IPS DF 19.7 (cell line): Measurements from ENCODE around the gene PCED1B.
"Not testable (repeated sequence)": the region's sequence is repeated elsewhere in the genome, so short reads cannot be mapped to it uniquely, and the experiment has no call there.

ENCODE experiments used
- DNase-seq: peaks from one replicate; pipeline ENCODE4 v3.0.0-alpha.2; 2013; ENCODE audit warnings: low read depth, low spot score

The PCED1B gene

GRCh38 chr12:47088021-47088944 lies 8.9 kb downstream of the PCED1B start:
- DNase-seq: no peak

- no peak for DNase-seq
Measured at GRCh38 chr12:47091009-47091408, 11.6 kb downstream of the PCED1B start.

GRCh38 chr12:47094804-47095203 lies 15.4 kb downstream of the PCED1B start:
- no peak for DNase-seq

DNA sequence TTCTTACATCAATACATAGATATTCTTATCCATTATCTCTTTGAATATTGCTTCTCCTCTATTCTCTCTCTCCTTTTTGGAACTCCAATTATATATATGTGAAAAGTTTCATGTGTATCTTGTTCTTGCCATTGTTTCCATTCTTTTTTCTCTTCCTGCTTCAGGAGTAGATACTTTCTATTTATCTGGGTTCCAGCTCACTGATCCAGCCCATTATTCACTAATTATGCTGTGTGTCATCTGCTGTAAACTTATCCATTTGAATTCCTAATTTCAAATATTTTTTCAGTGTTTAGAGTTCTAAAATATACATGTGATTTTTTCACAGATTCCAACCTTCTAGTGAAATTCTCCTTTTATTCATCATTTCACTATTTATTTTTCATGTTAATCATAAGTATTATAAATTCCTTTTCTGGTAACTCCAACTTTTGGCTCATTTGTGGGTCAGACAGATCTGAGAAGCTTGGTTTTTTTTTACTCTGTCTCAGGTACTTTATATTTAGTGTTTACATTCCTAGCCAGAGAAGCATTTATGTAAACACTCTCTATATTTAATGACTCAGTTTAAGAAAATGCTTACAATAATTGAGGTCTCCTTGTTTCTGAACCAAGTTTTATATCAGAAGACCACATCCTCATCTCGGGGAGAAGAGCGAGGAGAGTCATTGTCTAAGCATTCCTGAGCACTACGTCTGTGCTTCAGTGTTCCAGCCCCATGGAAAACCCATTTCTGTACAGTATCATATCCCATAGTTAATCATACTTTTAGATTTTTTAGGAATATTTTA lies 16.2 kb downstream of the PCED1B start:
- no peak for DNase-seq

DNA sequence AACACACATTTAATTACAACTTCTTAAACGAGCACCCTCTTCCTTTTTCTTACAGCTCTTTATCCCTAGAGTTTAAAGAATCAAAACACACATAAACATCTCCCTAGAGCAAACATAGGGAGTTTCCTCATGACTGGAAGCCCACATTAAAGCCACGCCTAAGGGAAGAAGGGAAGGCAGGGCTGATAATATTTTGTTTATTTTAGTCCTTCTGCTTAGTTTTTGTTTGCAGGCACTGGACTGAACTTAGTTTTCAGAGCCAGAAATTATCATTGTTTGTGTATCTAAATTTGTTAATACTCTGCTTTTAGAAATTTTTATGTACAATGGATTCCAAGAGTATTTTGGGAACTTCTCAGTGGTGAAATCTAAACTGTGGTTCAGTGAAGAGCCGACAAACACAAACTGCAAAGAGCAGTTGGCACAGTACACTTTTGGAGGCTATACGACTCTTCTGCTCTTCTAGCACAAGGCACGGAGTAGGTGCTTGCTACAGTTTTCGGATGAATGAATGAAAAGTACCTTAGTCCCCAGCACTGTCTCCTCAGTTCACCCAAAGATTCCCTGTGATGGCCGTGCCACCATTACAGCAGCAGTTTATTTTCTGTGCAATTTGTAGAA lies 18.0 kb downstream of the PCED1B start:
- no peak for DNase-seq

DNA sequence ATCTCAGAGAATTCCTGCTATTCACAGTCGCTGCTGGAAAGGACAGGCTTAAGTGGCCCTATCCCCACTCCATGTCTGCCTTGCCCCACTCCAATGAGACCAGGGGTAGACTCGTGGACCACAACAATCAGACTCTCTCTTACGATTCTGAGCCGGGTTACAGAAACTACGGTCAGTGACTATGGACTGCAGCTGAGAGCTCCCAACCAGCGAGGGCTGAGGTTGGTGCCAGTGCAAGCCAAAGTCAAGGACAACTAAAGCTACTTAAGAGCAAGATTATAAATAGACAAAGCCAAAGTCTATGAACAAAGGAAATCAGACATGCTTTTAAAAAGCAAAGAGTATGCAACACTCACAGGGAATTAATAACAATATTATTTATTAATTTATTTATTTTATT lies 18.7 kb downstream of the PCED1B start:
- DNase-seq: no peak

DNA sequence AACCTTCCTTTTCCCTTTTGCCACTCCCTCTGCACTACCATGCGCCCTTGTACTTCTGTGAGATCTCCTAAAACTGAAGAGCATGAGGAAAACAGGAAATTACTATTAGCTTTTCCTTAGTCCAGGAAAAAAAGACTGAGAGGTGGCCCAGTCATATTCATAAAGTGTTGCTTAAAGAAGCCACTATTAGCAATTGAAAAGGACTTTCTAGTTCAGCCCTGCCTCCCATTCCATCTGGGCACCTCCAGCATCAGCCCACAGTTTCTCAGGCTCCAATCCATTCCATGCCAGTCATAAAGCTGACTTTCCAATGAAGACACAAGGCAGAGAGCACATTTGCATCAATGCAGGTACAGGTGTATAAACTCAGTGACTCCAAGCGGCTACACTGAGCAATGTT lies 20.2 kb downstream of the PCED1B start:
- DNase-seq: no peak

DNA sequence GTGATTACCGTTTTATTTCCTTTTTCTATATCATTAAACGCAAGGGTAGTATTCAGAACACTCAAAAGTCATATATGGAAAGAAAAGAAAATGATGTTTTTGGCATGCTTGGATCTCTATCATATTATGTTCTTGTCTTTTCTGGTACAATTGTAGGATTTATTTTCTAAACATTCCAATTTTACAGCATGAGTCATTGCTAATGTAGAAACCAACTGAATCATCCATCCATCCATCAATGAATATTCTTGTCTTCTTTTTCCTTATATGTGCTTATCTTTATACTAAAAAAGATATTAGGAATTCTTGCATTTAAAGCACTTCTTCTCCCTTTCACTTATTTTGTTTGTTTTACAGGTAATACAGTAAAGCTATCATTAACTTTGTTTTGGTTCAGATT lies 20.7 kb downstream of the PCED1B start:
- no peak for DNase-seq

DNA sequence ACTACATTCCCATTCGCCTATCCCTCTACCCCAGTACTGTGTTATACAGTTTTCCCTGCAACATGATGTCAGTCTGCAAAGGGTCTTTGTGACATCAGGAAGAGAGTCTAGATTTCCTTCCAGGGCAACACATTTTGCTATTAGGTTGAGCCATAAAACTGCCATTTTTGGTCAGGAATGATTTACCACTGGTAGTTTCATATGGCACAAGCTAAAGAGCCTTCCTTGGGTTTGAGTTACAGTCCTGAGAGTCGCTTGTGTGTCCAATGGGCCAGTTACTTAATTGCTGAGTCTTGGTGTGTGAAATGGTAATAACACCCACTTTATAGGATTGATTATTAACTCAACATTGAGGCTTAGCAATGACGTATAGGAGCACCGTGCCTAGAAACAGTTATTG lies 23.0 kb downstream of the PCED1B start:
- no peak for DNase-seq

DNA sequence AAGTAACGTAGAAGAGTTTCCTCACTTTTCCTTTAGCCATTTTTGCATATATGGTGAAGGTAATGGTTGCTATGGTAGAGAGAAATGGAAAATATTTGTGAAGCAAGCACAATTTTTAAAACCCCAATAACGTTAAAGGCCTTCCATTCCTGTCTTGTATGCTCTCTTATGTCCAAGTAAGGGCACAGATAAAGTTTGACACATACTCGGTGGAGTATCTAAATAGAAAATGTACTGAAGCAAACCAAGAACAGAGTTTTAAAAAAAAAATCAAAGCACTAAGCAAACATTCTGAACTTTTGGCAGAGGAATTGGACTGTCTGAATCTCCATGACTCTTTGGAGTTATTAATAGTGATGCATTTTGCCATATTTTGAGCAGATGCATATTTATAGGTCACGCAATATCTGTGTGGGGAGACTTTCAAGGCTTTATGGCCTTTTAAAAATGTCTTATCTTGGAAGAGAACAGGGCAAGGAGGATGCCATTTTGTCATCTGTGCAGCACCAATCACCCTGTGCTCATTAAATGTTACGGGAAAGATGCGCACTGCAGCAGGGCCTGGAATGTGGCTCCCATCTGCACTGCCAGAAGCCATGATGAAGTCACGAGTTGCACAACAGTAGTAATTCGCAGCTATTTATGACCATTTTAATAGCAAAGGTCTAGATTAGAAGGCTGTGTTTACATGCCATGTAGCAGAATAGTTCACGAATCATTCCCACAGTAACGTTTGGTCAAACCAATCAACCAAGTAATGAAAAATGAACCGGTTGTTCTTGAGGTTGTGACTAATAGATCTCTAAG lies 23.6 kb downstream of the PCED1B start:
- DNase-seq: no peak

GRCh38 chr12:47105914-47106674 lies 26.7 kb downstream of the PCED1B start:
- DNase-seq: no peak

- DNase-seq: no peak
Measured at GRCh38 chr12:47107446-47107845, 28.0 kb downstream of the PCED1B start.

GRCh38 chr12:47107926-47108325 lies 28.5 kb downstream of the PCED1B start:
- DNase-seq: no peak

DNA sequence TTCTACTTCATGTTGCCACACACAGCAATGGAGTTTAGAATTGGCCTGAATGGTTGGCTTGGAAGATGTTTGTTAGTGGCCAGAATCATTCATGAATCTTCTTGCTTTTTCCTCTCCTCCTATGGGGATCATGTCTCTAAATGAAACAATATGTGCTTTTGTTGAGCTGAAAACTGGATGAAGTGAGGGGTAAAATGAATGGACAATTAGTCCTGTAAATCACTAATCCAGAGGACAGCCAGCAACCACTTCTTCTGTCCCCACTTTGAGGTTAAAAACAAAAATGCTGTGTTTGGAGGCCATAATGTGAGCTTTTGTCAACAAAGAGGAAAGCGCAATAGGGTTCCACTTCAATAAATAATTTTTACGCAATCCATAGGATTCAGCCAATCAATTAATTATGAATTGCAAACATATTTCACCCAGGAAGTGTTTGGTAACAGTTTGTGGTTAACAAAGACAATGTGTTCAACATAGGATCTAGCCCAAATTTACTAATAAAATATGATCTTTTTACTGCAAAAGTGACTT lies 30.7 kb downstream of the PCED1B start:
- DNase-seq: no peak

- DNase-seq: no peak
Measured at GRCh38 chr12:47110718-47111391, 31.4 kb downstream of the PCED1B start.

GRCh38 chr12:47111392-47111778 lies 32.0 kb downstream of the PCED1B start:
- DNase-seq: no peak

GRCh38 chr12:47111854-47112253 lies 32.4 kb downstream of the PCED1B start:
- no peak for DNase-seq

DNA sequence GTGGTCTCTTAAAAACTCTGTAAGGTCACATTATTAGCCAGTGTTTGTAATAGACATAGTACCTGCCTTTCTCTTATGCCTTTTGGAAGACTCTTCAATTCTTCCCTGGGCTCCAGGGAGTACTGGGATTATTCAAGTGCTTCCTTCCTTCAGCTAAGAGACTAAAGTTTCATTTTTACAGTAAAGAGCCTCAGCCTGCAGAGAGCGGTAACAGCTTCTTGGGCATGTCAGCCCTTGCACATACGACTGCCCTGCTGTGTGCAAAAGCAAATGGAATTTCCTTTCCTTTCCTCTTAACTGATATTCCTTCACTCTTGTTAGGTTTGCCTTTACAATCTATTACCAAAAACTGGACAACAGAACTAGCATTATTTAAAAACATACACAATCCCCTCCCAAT lies 33.3 kb downstream of the PCED1B start:
- DNase-seq: no peak

DNA sequence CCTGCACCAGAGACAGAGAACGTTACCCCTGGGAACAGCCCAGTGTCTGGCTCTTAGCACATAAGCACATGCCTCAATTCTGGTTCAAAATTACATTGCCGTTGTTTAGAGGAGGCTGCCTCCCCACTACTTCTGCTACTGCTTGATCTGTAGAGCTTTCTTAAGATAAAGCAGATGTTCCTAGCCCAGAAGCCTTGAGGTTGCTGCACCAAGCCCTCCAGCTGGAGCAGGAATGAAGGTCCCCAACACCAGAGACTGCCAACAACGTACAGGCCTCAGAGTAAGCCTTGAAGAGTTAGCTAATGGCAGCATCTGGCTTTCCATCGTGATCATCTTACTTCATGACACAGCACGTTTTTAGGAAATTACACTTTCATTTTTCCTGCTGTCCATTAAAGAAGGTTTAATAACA lies 35.1 kb downstream of the PCED1B start:
- no peak for DNase-seq

DNA sequence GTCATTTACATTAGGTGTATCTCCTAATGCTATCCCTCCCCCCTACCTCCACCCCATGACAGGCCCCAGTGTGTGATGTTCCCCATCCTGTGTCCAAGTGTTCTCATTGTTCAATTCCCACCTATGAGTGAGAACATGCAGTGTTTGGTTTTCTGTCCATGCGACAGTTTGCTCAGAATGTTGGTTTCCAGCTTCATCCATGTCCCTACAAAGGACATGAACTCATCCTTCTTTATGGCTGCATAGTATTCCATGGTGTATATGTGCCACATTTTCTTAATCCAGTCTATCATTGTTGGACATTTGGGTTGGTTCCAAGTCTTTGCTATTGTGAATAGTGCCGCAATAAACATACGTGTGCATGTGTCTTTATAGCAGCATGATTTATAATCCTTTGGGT lies 37.9 kb downstream of the PCED1B start:
- DNase-seq: not testable (repeated sequence)
